Activated CD4-positive, alpha-beta T cell treated with anti-CD3 and anti-CD28 coated beads, Interleukin-2, amount 10 ng/mL, durations not matched to agents 7 days and 5 days (primary cell): ENCODE data around the gene MYBPC2. TPM values are rescaled to one million over a fixed set of nuclear protein-coding genes. Genes with fewer than 3 reads are reported as not detected.

ENCODE experiments used
- CTCF ChIA-PET: fragments of 350-600 bp; sonication (Branson Sonifier 250); formaldehyde crosslinking; loops from one replicate; lab custom pipeline; 2021; ENCODE audit warnings: antibody characterized with exemption; lab: Charles Lee
- POLR2A ChIA-PET: fragments of 350-600 bp; sonication (Branson Sonifier 250); formaldehyde crosslinking; loops from one replicate; lab custom pipeline; 2021; ENCODE audit warnings: antibody characterized with exemption; lab: Charles Lee
- DNase-seq: peaks from one replicate; pipeline ENCODE4 v3.0.0-alpha.2; 2020
- H3K27ac Mint-ChIP-seq: one replicate; pipeline ENCODE4 v1.8.0; 2021; ENCODE audit warnings: mild to moderate bottlenecking, moderate library complexity, mixed read lengths
- H3K27me3 Mint-ChIP-seq: one replicate; pipeline ENCODE4 v1.8.0; 2021; ENCODE audit warnings: mixed read lengths
- H3K36me3 Mint-ChIP-seq: one replicate; pipeline ENCODE4 v1.8.0; 2021; ENCODE audit warnings: low read depth, mixed read lengths
- H3K4me1 Mint-ChIP-seq: one replicate; pipeline ENCODE4 v1.8.0; 2021; ENCODE audit warnings: mixed read lengths
- H3K4me3 Mint-ChIP-seq: one replicate; pipeline ENCODE4 v1.8.0; 2021; ENCODE audit warnings: mild to moderate bottlenecking, moderate library complexity, mixed read lengths
- H3K9me3 Mint-ChIP-seq: one replicate; pipeline ENCODE4 v1.8.0; 2021; ENCODE audit warnings: mixed read lengths
- total RNA-seq, 2 experiments: library from RNA; stranded (reverse); gene quantifications; one replicate each; pipeline ENCODE4 v1.2.3, GENCODE V29; 2021

The MYBPC2 gene
- total RNA-seq, 2 experiments from 2014 or later = not detected

- DNase-seq = no peak
- Mint-ChIP-seq H3K4me3 (peak overlapping the region; percentile 51), H3K4me1 (peaks cover 20% of the 10 kb centered on the region), H3K27ac (peak overlapping the region; percentile 55), H3K9me3 (no peaks in the 10 kb centered on the region), H3K27me3 (peaks cover 1% of the 10 kb centered on the region), H3K36me3 (peaks cover 10% of the 10 kb centered on the region)
- POLR2A ChIA-PET = no interaction called here
- CTCF ChIA-PET = interaction anchor here (0.6 to 1.1 kb wide), 3 partner anchors 35 to 257 kb away, joined by 3 to 4 read pairs (median 3); no protein-coding TSS in a partner anchor
These were observed 76.7 kb downstream of the MYBPC2 start for GRCh38 chr19:50509366-50509765.

- Mint-ChIP-seq H3K9me3 (no peaks in the 10 kb centered on the region), H3K4me1 (peaks cover 20% of the 10 kb centered on the region), H3K27ac (peak overlapping the region; percentile 100), H3K36me3 (peaks cover 10% of the 10 kb centered on the region), H3K27me3 (peaks cover 2% of the 10 kb centered on the region), H3K4me3 (peak overlapping the region; percentile 98)
- no peak for DNase-seq
- CTCF ChIA-PET = interaction anchor here (0.9 to 1.6 kb wide), 3 partner anchors 36 to 153 kb away, joined by 3 to 8 read pairs (median 4); no protein-coding TSS in a partner anchor
- POLR2A ChIA-PET = no interaction called here
These were observed 77.5 kb downstream of the MYBPC2 start for GRCh38 chr19:50510121-50510670.

GRCh38 chr19:50510700-50511068 lies 78.0 kb downstream of the MYBPC2 start:
- Mint-ChIP-seq H3K27me3 (peaks cover 2% of the 10 kb centered on the region), H3K4me1 (peaks cover 20% of the 10 kb centered on the region), H3K36me3 (peaks cover 10% of the 10 kb centered on the region), H3K4me3 (peak overlapping the region; percentile 98), H3K27ac (peak overlapping the region; percentile 100), H3K9me3 (no peaks in the 10 kb centered on the region)
- CTCF ChIA-PET = interaction anchor here (1.1 to 1.6 kb wide), 4 partner anchors 28 to 153 kb away, joined by 3 to 8 read pairs (median 4); no protein-coding TSS in a partner anchor
- no peak for DNase-seq
- POLR2A ChIA-PET = interaction anchor here (0.8 kb wide), 1 partner anchor 97 kb away, joined by 3 read pairs; no protein-coding TSS in a partner anchor

- peak within 1 kb of the TSS; percentile 100 for H3K27ac Mint-ChIP-seq
- DNase-seq = peak; percentile 98
- peak within 1 kb of the TSS; percentile 98 for H3K4me3 Mint-ChIP-seq
- H3K36me3 Mint-ChIP-seq = peaks cover 10% of the 10 kb centered on the region
- POLR2A ChIA-PET = interaction anchor here (0.8 kb wide), 1 partner anchor 97 kb away, joined by 3 read pairs; no protein-coding TSS in a partner anchor
- H3K9me3 Mint-ChIP-seq = no peaks in the 10 kb centered on the region
- CTCF ChIA-PET = interaction anchor here (0.7 to 1.6 kb wide), 5 partner anchors 27 to 255 kb away, joined by 3 to 8 read pairs (median 4); partner anchors contain the start of gene KCNC3
- H3K4me1 Mint-ChIP-seq = peaks cover 20% of the 10 kb centered on the region
- H3K27me3 Mint-ChIP-seq = peaks cover 2% of the 10 kb centered on the region
These were observed 78.6 kb downstream of the MYBPC2 start, which contains the start of gene JOSD2 for GRCh38 chr19:50511069-50511822. TSS of gene JOSD2 (minus strand) at chr19:50511191. CDS start at chr19:50510431, 760 bp downstream.

- POLR2A ChIA-PET = no interaction called here
- peaks cover 10% of the 10 kb centered on the region for H3K36me3 Mint-ChIP-seq
- CTCF ChIA-PET = interaction anchor here (1.1 to 1.3 kb wide), 3 partner anchors 26 to 183 kb away, joined by 3 to 5 read pairs (median 4); partner anchors contain the start of gene KCNC3
- DNase-seq = no peak
- H3K9me3 Mint-ChIP-seq = no peaks in the 10 kb centered on the region
- H3K4me1 Mint-ChIP-seq = peaks cover 20% of the 10 kb centered on the region
- H3K27me3 Mint-ChIP-seq = peaks cover 2% of the 10 kb centered on the region
- H3K4me3 Mint-ChIP-seq = peak overlapping the region; percentile 98
- H3K27ac Mint-ChIP-seq = no peak overlapping the region
These were observed 79.7 kb downstream of the MYBPC2 start for GRCh38 chr19:50512112-50512998.

- POLR2A ChIA-PET = no interaction called here
- peaks cover 10% of the 10 kb centered on the region for H3K36me3 Mint-ChIP-seq
These were observed 80.5 kb downstream of the MYBPC2 start for GRCh38 chr19:50512999-50513745.

GRCh38 chr19:50513746-50514345 lies 81.2 kb downstream of the MYBPC2 start, which contains the start of gene ASPDH:
TSS of gene ASPDH (minus strand) at chr19:50513913. CDS start at chr19:50513823, 90 bp downstream.
- Mint-ChIP-seq H3K4me1 (peaks cover 18% of the 10 kb centered on the region), H3K27me3 (peaks cover 2% of the 10 kb centered on the region), H3K9me3 (no peaks in the 10 kb centered on the region), H3K27ac (peak within 1 kb of the TSS; percentile 80), H3K36me3 (peaks cover 7% of the 10 kb centered on the region), H3K4me3 (peak within 1 kb of the TSS; percentile 8)
- ChIA-PET CTCF (interaction anchor here (0.6 kb wide), 1 partner anchor 1083 kb away, joined by 3 read pairs; no protein-coding TSS in a partner anchor), POLR2A (no interaction called here)
- no peak for DNase-seq

More at GRCh38 chr19:50512999-50513745, 80.5 kb downstream of the MYBPC2 start:
- CTCF ChIA-PET = interaction anchor here (0.6 to 1.1 kb wide), 2 partner anchors 43 to 1082 kb away, joined by 3 read pairs; no protein-coding TSS in a partner anchor
- no peaks in the 10 kb centered on the region for H3K9me3 Mint-ChIP-seq
- H3K27me3 Mint-ChIP-seq = peaks cover 2% of the 10 kb centered on the region
- H3K4me3 Mint-ChIP-seq = peak overlapping the region; percentile 8
- peaks cover 20% of the 10 kb centered on the region for H3K4me1 Mint-ChIP-seq
- no peak for DNase-seq
- H3K27ac Mint-ChIP-seq = peak overlapping the region; percentile 80

- peaks cover 3% of the 10 kb centered on the region for H3K36me3 Mint-ChIP-seq
- H3K4me3 Mint-ChIP-seq = no peak overlapping the region
- ChIA-PET CTCF (no interaction called here), POLR2A (no interaction called here)
- H3K9me3 Mint-ChIP-seq = no peaks in the 10 kb centered on the region
- peaks cover 14% of the 10 kb centered on the region for H3K4me1 Mint-ChIP-seq
- H3K27me3 Mint-ChIP-seq = peaks cover 2% of the 10 kb centered on the region
- H3K27ac Mint-ChIP-seq = peak overlapping the region; percentile 62
- DNase-seq = no peak
These were observed 81.9 kb downstream of the MYBPC2 start for GRCh38 chr19:50514346-50515167.

GRCh38 chr19:50515168-50515561 lies 82.5 kb downstream of the MYBPC2 start:
- no peaks in the 10 kb centered on the region for H3K9me3 Mint-ChIP-seq
- no peak overlapping the region for H3K27ac Mint-ChIP-seq
- ChIA-PET CTCF (no interaction called here), POLR2A (no interaction called here)
- no peak overlapping the region for H3K4me3 Mint-ChIP-seq
- peaks cover 13% of the 10 kb centered on the region for H3K4me1 Mint-ChIP-seq
- H3K27me3 Mint-ChIP-seq = peaks cover 2% of the 10 kb centered on the region
- peaks cover 3% of the 10 kb centered on the region for H3K36me3 Mint-ChIP-seq
- DNase-seq = no peak
